GM18868 (cell line): ENCODE measurements around the gene SPEN.
"Not testable (repeated sequence)": the region's sequence is repeated elsewhere in the genome, so short reads cannot be mapped to it uniquely, and the experiment has no call there.

Experiments
- ATAC-seq: cut with Tn5 transposase; IDR thresholded peaks from one replicate; pipeline ENCODE4 v1.9.1; 2021; ENCODE audit warnings: mild to moderate bottlenecking, moderate library complexity; ENCODE audit not compliant: unreplicated experiment

Gene SPEN

DNA sequence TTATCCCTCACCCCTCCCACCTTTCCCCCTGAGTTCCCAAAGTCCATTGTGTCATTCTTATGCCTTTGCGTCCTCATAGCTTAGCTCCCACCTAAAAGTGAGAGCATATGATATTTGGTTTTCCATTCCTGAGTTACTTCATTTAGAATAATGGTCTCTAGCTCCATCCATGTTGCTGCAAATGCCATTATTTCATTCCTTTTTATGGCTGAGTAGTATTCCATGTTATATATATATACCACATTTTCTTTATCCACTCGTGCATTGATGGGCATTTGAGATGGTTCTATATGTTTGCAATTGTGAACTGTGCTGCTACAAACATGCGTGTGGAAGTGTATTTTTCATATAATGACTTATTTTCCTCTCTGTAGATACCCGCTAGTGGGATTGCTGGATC, 130.4 kb downstream of the SPEN start:
- not testable (repeated sequence) for ATAC-seq

DNA sequence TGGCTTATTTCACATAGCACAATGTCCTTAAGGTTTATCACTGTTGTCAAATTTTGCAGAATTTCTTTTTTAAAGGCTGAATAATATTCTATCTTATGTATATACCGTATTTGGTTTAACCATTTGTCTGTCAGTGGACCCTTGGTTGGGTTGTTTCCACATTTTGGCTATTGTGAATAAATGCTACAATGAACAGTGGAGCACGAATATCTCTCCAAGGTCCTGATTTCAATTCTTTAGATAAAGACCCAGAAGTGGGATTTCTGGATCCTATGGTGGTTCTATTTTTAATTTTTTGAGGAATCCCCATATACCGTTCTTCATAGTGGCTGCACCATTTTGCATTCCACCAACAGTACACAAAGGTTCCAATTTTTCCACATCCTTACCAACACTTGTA, 134.2 kb downstream of the SPEN start:
- no peak for ATAC-seq

DNA sequence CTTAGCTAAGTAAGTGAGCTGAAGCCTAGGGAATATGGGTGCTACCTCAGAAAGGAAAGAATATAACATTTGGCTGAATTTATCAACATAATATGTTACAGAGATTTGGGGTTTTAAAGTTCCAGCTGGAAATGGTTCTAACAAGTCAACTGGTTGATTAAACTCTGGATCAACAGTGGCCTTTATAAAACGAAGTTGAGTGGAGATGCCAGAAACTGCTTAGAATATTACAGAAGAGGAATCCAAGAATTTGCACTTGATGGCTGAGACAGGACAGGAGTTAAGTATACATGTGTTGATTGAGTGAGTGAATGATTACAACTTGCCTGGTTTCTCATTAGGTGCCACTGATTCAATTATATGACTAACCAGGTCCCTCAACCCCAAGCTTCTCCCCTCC, 135.8 kb downstream of the SPEN start:
- no peak for ATAC-seq

DNA sequence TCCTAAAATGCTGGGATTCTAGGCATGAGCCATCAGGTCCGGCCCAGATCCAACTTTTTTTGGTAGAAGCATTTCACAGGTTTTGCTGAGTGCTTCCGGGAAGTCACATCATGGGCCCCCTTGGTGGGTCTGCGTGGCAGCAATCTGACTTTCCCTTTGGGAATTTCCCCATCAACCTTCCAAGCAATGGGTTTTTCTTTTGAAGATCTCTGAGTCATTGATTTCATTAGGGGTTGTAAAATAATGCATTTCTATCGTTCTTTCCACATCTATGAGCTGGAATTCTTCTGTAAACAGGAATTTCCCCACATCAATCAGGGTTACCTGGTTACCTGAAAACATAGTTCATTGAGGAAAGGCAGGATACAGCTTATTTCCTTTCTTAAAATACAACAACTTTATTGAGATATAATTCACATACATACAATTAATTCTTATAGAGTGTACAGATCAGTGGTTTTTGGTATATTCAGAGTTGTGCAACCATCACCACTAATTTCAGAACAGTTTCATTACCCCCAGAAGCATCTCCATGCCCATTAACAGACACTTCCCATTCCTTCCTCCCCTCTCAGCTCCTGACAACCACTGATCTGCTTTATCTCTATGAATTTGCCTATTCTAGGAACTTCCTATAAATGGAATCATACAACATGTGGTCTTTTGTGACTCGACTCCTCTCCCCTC, 138.2 kb downstream of the SPEN start:
- no peak for ATAC-seq

DNA sequence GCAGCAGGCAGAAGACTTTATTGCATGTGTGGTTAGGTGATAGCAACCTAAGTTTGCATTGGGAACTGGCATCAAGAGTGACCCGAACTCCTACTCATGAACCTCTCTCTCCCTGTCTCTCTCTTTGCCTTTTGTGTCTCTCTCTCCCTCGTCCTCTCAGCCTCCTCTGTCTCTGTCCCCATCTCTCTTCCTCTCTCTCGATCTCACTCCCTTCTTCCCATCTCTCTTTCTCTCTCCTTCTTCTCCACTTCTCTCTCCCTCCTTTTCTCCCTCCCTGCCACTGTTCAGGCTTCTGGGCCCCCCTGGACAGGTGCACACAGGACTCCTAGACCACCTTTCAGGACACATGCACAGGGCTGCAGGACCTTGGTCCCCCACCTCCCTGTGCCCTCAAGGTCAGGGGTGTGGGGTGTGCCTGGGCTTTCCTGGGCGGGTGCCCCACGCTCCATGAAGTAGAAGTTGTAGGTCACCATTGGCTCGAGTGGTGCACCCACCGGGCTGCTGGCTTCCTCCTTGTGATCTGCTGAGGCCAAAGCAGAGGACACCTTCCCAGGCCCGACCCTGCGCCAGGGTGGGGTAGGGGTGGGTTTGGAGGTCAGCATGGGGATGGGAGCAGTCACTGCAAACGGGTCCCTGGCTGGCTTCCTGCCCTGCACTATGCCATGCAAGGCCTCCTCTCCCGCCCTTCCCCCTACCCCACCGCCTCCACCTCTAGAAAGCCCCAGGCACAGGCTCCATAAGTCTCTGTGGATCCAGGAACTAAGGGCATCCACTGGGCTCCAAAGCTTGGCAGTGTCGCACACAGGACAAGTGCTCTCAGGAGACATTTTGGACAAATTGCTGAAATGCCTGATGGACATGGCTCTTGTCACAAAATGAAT, 141.6 kb downstream of the SPEN start:
- ATAC-seq = no peak

DNA sequence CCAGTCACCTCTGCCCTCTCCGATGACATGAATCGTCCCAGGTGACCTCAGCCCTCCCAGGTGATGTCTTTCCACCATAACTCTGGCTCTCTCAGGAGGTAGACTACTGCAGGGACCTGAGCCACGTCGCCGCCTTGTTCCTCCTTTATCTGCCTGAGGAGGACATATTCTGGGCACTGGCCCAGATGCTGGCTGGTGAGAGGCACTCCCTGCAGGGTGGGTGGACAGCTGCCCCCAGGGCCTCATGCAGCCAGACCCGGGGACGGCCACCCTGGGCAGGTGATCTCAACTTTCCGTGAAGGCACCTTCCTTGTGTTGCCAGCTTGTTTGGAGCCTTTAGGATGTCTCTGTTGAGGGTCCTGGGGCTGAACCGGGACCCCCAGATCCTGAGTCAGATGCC, 142.3 kb downstream of the SPEN start:
- ATAC-seq = no peak
